Breast epithelium (tissue), 4 donors: ENCODE results near the gene ALOXE3. TPM values are rescaled to one million over a fixed set of nuclear protein-coding genes. Genes with fewer than 3 reads are reported as not detected.

Experiments
- DNase-seq, 2 donors: peaks; one replicate each; pipeline ENCODE4 v3.0.0-alpha.2; 2019; ENCODE audit warnings: low spot score in 2 of 2
- H3K27ac ChIP-seq, 2 donors: fragments of 200-600 bp; sonication (generic) in 1 of 2; one replicate each; pipeline ENCODE4 v1.5.1; 2016 to 2019; ENCODE audit warnings: mild to moderate bottlenecking in 1 of 2
- H3K27me3 ChIP-seq, 2 donors: fragments of 200-600 bp; sonication (generic) in 1 of 2; one replicate each; pipeline versions ENCODE4 v1.5.1 to v1.6.0; 2017 to 2019; ENCODE audit warnings: control low read depth in 1 of 2, mild to moderate bottlenecking in 1 of 2
- H3K36me3 ChIP-seq: fragments of 200-600 bp; one replicate; pipeline ENCODE4 v1.5.1; 2019
- H3K4me1 ChIP-seq, 2 donors: fragments of 200-600 bp; sonication (generic); one replicate each; pipeline ENCODE4 v1.5.1; 2016 to 2019; ENCODE audit warnings: control low read depth in 1 of 2
- H3K4me3 ChIP-seq, 3 donors: fragments of 200-600 bp; sonication (generic); 1 replicate in 2 of 3; 2 replicates in 1 of 3; pipeline ENCODE4 v1.5.1; 2016 to 2019; ENCODE audit warnings: mild to moderate bottlenecking in 3 of 3, moderate library complexity in 2 of 3
- H3K9me3 ChIP-seq, 2 donors: fragments of 200-600 bp; sonication (generic) in 1 of 2; one replicate each; pipeline ENCODE4 v1.5.1; 2016 to 2019; ENCODE audit warnings: control low read depth in 1 of 2
- CTCF ChIP-seq, 3 donors: fragments of 450-650 bp; IDR thresholded peaks; one replicate each; pipeline ENCODE4 v1.5.1; 2016 to 2017; ENCODE audit warnings: antibody characterized with exemption in 3 of 3, mild to moderate bottlenecking in 3 of 3, moderate library complexity in 3 of 3
- POLR2A ChIP-seq: fragments of 450-650 bp; IDR thresholded peaks from one replicate; pipeline ENCODE4 v1.6.1; 2016; ENCODE audit warnings: antibody characterized with exemption, mild to moderate bottlenecking, moderate library complexity
- POLR2AphosphoS5 ChIP-seq, 3 donors: sonication (generic); formaldehyde crosslinking; IDR thresholded peaks; one replicate each; pipeline ENCODE4 v1.6.1; 2017; ENCODE audit warnings: antibody characterized with exemption in 3 of 3
- intact Hi-C: fragments of 100-400 bp; cut with DNase I; formaldehyde crosslinking; loops from one replicate; pipeline ENCODE4 v1.15.1; 2023; ENCODE audit warnings: low total_unique reads
- total RNA-seq, 3 donors: library from RNA; depleted of rRNA; stranded (reverse); fragments of >200 nt; gene quantifications; one replicate each; pipeline ENCODE4 v1.1.0, GENCODE V29; 2016

ALOXE3 gene
- total RNA-seq, 3 donors from 2014 or later = 0.73 TPM; not detected in 2

- H3K4me1 ChIP-seq = no peaks in the 10 kb centered on the region
- H3K27ac ChIP-seq = no peak overlapping the region
- TF ChIP-seq CTCF (IDR thresholded peaks at IDR 0.05) (no peak), POLR2A (no peak), POLR2AphosphoS5 (IDR thresholded peaks at IDR 0.05) (no peak)
- H3K9me3 ChIP-seq = no peaks in the 10 kb centered on the region
- H3K27me3 ChIP-seq = peaks cover 0 to 3% of the 10 kb centered on the region in 2 donors
- DNase-seq = no peak
- intact Hi-C loops = no loop called here
- no peak overlapping the region for H3K4me3 ChIP-seq
- H3K36me3 ChIP-seq = no peaks in the 10 kb centered on the region
Observed at GRCh38 chr17:8091033-8091687, 27.2 kb downstream of the ALOXE3 start.

- Histone ChIP-seq H3K4me3 (no peak overlapping the region), H3K4me1 (no peaks in the 10 kb centered on the region), H3K27me3 (peaks cover 0 to 4% of the 10 kb centered on the region in 2 donors), H3K9me3 (no peaks in the 10 kb centered on the region), H3K36me3 (no peaks in the 10 kb centered on the region), H3K27ac (no peak overlapping the region)
- no peak for DNase-seq
- TF ChIP-seq POLR2AphosphoS5 (IDR thresholded peaks at IDR 0.05) (no peak), POLR2A (no peak), CTCF (IDR thresholded peaks at IDR 0.05) (no peak)
- intact Hi-C loops = no loop called here
Observed at GRCh38 chr17:8089728-8090127, 28.6 kb downstream of the ALOXE3 start.

- H3K27me3 ChIP-seq = peaks cover 0 to 13% of the 10 kb centered on the region in 2 donors
- no peak for TF ChIP-seq POLR2AphosphoS5 (IDR thresholded peaks at IDR 0.05)
- TF ChIP-seq CTCF (IDR thresholded peaks at IDR 0.05) = no peak
- TF ChIP-seq POLR2A = no peak
- no peaks in the 10 kb centered on the region for H3K36me3 ChIP-seq
- H3K9me3 ChIP-seq = no peaks in the 10 kb centered on the region
- no peaks in the 10 kb centered on the region for H3K4me1 ChIP-seq
- no peak for DNase-seq
- no peak overlapping the region for H3K27ac ChIP-seq
- intact Hi-C loops = no loop called here
- no peak overlapping the region for H3K4me3 ChIP-seq
Observed at GRCh38 chr17:8087952-8088230, 30.4 kb downstream of the ALOXE3 start.

GRCh38 chr17:8087075-8087951, 31.0 kb downstream of the ALOXE3 start, which contains the start of gene ALOX12B:
Gene ALOX12B, minus strand, starts transcription at chr17:8087716. Its CDS starts 274 bp downstream, at chr17:8087442.
- Histone ChIP-seq H3K4me1 (no peaks in the 10 kb centered on the region), H3K36me3 (no peaks in the 10 kb centered on the region), H3K9me3 (no peaks in the 10 kb centered on the region), H3K27ac (no peak within 1 kb of the TSS), H3K4me3 (no peak within 1 kb of the TSS), H3K27me3 (peaks cover 0 to 13% of the 10 kb centered on the region in 2 donors)
- no peak for TF ChIP-seq POLR2AphosphoS5 (IDR thresholded peaks at IDR 0.05)
- TF ChIP-seq POLR2A = no peak
- no peak for TF ChIP-seq CTCF (IDR thresholded peaks at IDR 0.05)
- DNase-seq = no peak
- intact Hi-C loops = no loop called here

GRCh38 chr17:8084250-8084649, 34.1 kb downstream of the ALOXE3 start:
- H3K4me3 ChIP-seq = no peak overlapping the region
- intact Hi-C loops = no loop called here
- DNase-seq = no peak
- peaks cover 0 to 13% of the 10 kb centered on the region in 2 donors for H3K27me3 ChIP-seq
- H3K36me3 ChIP-seq = no peaks in the 10 kb centered on the region
- H3K9me3 ChIP-seq = no peaks in the 10 kb centered on the region
- TF ChIP-seq POLR2AphosphoS5 (IDR thresholded peaks at IDR 0.05) = no peak
- no peak for TF ChIP-seq POLR2A
- TF ChIP-seq CTCF (IDR thresholded peaks at IDR 0.05) = no peak
- no peaks in the 10 kb centered on the region for H3K4me1 ChIP-seq
- H3K27ac ChIP-seq = no peak overlapping the region
